Nephron (organoid): ENCODE measurements around the gene ALAD.

Experiments
- H3K27ac Mint-ChIP-seq, 3 experiments: 2 replicates each; pipeline ENCODE4 v1.8.0; 2020; ENCODE audit warnings: mixed read lengths in 3 of 3, mild to moderate bottlenecking in 2 of 3, moderate library complexity in 1 of 3
- H3K27me3 Mint-ChIP-seq: 2 replicates; pipeline ENCODE4 v1.8.0; 2021; ENCODE audit warnings: low read depth, mild to moderate bottlenecking, moderate library complexity, mixed read lengths
- H3K36me3 Mint-ChIP-seq: 2 replicates; pipeline ENCODE4 v1.8.0; 2020; ENCODE audit warnings: low read depth, mixed read lengths
- H3K4me1 Mint-ChIP-seq: 2 replicates; pipeline ENCODE4 v1.8.0; 2020; ENCODE audit warnings: mixed read lengths
- H3K4me3 Mint-ChIP-seq, 3 experiments: 2 replicates each; pipeline ENCODE4 v1.8.0; 2020; ENCODE audit warnings: mild to moderate bottlenecking in 3 of 3, mixed read lengths in 3 of 3, moderate library complexity in 2 of 3
- H3K9me3 Mint-ChIP-seq: 2 replicates; pipeline ENCODE4 v1.8.0; 2020; ENCODE audit warnings: mixed read lengths
- CTCF ChIP-seq, 3 experiments: fragments of 200-600 bp; sonication (generic); IDR thresholded peaks; one replicate each; pipeline ENCODE4 v1.5.0; 2021; ENCODE audit warnings: antibody characterized with exemption in 3 of 3; ENCODE audit not compliant: unreplicated experiment in 3 of 3

Gene ALAD

GRCh38 chr9:113376634-113377567, 24.2 kb downstream of the ALAD start, which contains the start of gene HDHD3:
TSS of gene HDHD3 (minus strand) at chr9:113376986. CDS start at chr9:113374354, 2,632 bp downstream.
- Mint-ChIP-seq H3K4me1 (peaks cover 20% of the 10 kb centered on the region), H3K27me3 (no peaks in the 10 kb centered on the region), H3K4me3 (peak within 1 kb of the TSS; percentile 89 to 93 (median 93)), H3K9me3 (no peaks in the 10 kb centered on the region), H3K36me3 (peaks cover 10% of the 10 kb centered on the region), H3K27ac (peak within 1 kb of the TSS; percentile 73 to 94 (median 88))
- no peak for TF ChIP-seq CTCF (IDR thresholded peaks at IDR 0.05; ENCODE audit: unreplicated experiment in 3 of 3)

GRCh38 chr9:113375057-113376023, 25.7 kb downstream of the ALAD start:
- Mint-ChIP-seq H3K36me3 (peaks cover 10% of the 10 kb centered on the region), H3K27me3 (no peaks in the 10 kb centered on the region), H3K4me1 (peaks cover 20% of the 10 kb centered on the region), H3K4me3 (peak overlapping the region; percentile 85 to 93 (median 93)), H3K27ac (peak overlapping the region in 2 of 3 experiments; percentile 54 to 88), H3K9me3 (no peaks in the 10 kb centered on the region)
- no peak for TF ChIP-seq CTCF (IDR thresholded peaks at IDR 0.05; ENCODE audit: unreplicated experiment in 3 of 3)

- Mint-ChIP-seq H3K27me3 (peaks cover 4% of the 10 kb centered on the region), H3K4me1 (peaks cover 8% of the 10 kb centered on the region), H3K36me3 (peaks cover 10% of the 10 kb centered on the region), H3K4me3 (peak overlapping the region in 1 of 3 experiments; percentile 76), H3K27ac (peak overlapping the region in 2 of 3 experiments; percentile 2 to 56), H3K9me3 (no peaks in the 10 kb centered on the region)
- no peak for TF ChIP-seq CTCF (IDR thresholded peaks at IDR 0.05; ENCODE audit: unreplicated experiment in 3 of 3)
These were observed 27.2 kb downstream of the ALAD start for GRCh38 chr9:113373676-113374392.

- Mint-ChIP-seq H3K36me3 (peaks cover 10% of the 10 kb centered on the region), H3K27me3 (peaks cover 4% of the 10 kb centered on the region), H3K4me1 (peaks cover 6% of the 10 kb centered on the region), H3K9me3 (no peaks in the 10 kb centered on the region), H3K27ac (peak overlapping the region in 1 of 3 experiments; percentile 47), H3K4me3 (peak overlapping the region in 2 of 3 experiments; percentile 4 to 12)
- TF ChIP-seq CTCF (IDR thresholded peaks at IDR 0.05; ENCODE audit: unreplicated experiment in 3 of 3): no peak
These were observed 27.8 kb downstream of the ALAD start for GRCh38 chr9:113373256-113373655.

- Mint-ChIP-seq H3K36me3 (peaks cover 10% of the 10 kb centered on the region), H3K27me3 (peaks cover 4% of the 10 kb centered on the region), H3K4me1 (peaks cover 6% of the 10 kb centered on the region), H3K4me3 (no peak overlapping the region), H3K9me3 (no peaks in the 10 kb centered on the region), H3K27ac (no peak overlapping the region)
- TF ChIP-seq CTCF (IDR thresholded peaks at IDR 0.05; ENCODE audit: unreplicated experiment in 3 of 3): no peak
These were observed 29.0 kb downstream of the ALAD start for GRCh38 chr9:113372059-113372458.
